RPMI8226 (cell line): Measurements from ENCODE around the gene ZBTB34.

ENCODE experiments used
- DNase-seq: peaks from one replicate; pipeline ENCODE4 v3.0.0-alpha.2; 2015

ZBTB34 gene

GRCh38 chr9:126932871-126933321 lies 72.5 kb downstream of the ZBTB34 start:
- no peak for DNase-seq

- no peak for DNase-seq
Observed at GRCh38 chr9:126933334-126933980, 73.0 kb downstream of the ZBTB34 start.

GRCh38 chr9:126934441-126934840 lies 74.0 kb downstream of the ZBTB34 start:
- DNase-seq: no peak
